OCI-LY1 (cell line): ENCODE data around the gene ASCC1.

Experiments
- H2AFZ ChIP-seq: fragments of 200-600 bp; sonication (generic), shearing (Covaris generic); 2 replicates; pipeline ENCODE4 v1.6.0; 2014; ENCODE audit warnings: antibody characterized with exemption, mild to moderate bottlenecking, low read length
- H3F3A ChIP-seq: fragments of 200-600 bp; sonication (generic), shearing (Covaris generic); 2 replicates; pipeline ENCODE4 v1.6.0; 2014; ENCODE audit warnings: mild to moderate bottlenecking, antibody characterized with exemption, low read length, moderate library complexity; ENCODE audit not compliant: insufficient read depth
- H3K27ac ChIP-seq: fragments of 200-600 bp; sonication (generic); 2 replicates; pipeline ENCODE4 v1.5.1; 2014; ENCODE audit warnings: low read length, mixed run types, mild to moderate bottlenecking, low read depth; ENCODE audit not compliant: poor library complexity, severe bottlenecking
- H3K27me3 ChIP-seq: fragments of 200-600 bp; sonication (generic); 2 replicates; pipeline ENCODE4 v1.6.0; 2014; ENCODE audit warnings: antibody characterized with exemption, mild to moderate bottlenecking, low read length, moderate library complexity; ENCODE audit not compliant: insufficient read depth
- H3K36me3 ChIP-seq: fragments of 200-600 bp; sonication (generic); 2 replicates; pipeline ENCODE4 v1.6.1; 2014; ENCODE audit warnings: mild to moderate bottlenecking, antibody characterized with exemption, low read length, moderate library complexity, mixed read lengths; ENCODE audit not compliant: insufficient read depth
- H3K4me1 ChIP-seq: fragments of 200-600 bp; sonication (generic); 2 replicates; pipeline ENCODE4 v1.5.1; 2014; ENCODE audit warnings: mild to moderate bottlenecking, low read length, moderate library complexity; ENCODE audit not compliant: insufficient read depth, severe bottlenecking
- H3K4me2 ChIP-seq: fragments of 200-600 bp; sonication (generic), shearing (Covaris generic); 2 replicates; pipeline ENCODE4 v1.6.1; 2014; ENCODE audit warnings: low read length
- H3K4me3 ChIP-seq: fragments of 200-600 bp; sonication (generic); 2 replicates; pipeline ENCODE4 v1.5.1; 2014; ENCODE audit warnings: low read length, low read depth, mild to moderate bottlenecking, mixed read lengths; ENCODE audit not compliant: poor library complexity, severe bottlenecking
- H3K79me2 ChIP-seq: fragments of 200-600 bp; shearing (Covaris generic); 2 replicates; pipeline ENCODE4 v1.6.1; 2016; ENCODE audit warnings: mixed run types, low read length, mixed read lengths; ENCODE audit not compliant: insufficient read depth
- H3K9ac ChIP-seq: fragments of 200-600 bp; sonication (generic), shearing (Covaris generic); 2 replicates; pipeline ENCODE4 v1.6.1; 2014; ENCODE audit warnings: mild to moderate bottlenecking, low read length, mixed read lengths
- H3K9me2 ChIP-seq: fragments of 200-600 bp; sonication (generic), shearing (Covaris generic); 2 replicates; pipeline ENCODE4 v1.6.1; 2014; ENCODE audit warnings: low read depth, mild to moderate bottlenecking, low read length, mixed read lengths
- H3K9me3 ChIP-seq: fragments of 200-600 bp; shearing (Covaris generic); 2 replicates; pipeline ENCODE4 v1.6.1; 2014; ENCODE audit warnings: low read length, mixed read lengths
- H4K20me1 ChIP-seq: fragments of 200-600 bp; sonication (generic), shearing (Covaris generic); 2 replicates; pipeline ENCODE4 v1.6.0; 2016; ENCODE audit warnings: mild to moderate bottlenecking, low read length; ENCODE audit not compliant: insufficient read depth
- EZH2 ChIP-seq: fragments of 200-600 bp; sonication (generic), shearing (Covaris generic); IDR thresholded peaks from 2 replicates; pipeline ENCODE4 v1.8.0; 2017; ENCODE audit warnings: borderline replicate concordance, mixed run types, mild to moderate bottlenecking, antibody characterized with exemption, low read length, moderate library complexity, mixed read lengths
- TF ChIP-seq, protein P1 (sequence below): fragments of 200-600 bp; sonication (generic), shearing (Covaris generic); IDR thresholded peaks from 2 replicates; pipeline ENCODE4 v1.5.1; 2017; ENCODE audit warnings: mild to moderate bottlenecking, antibody characterized with exemption, low read length, moderate library complexity, mixed read lengths

The ASCC1 gene

DNA sequence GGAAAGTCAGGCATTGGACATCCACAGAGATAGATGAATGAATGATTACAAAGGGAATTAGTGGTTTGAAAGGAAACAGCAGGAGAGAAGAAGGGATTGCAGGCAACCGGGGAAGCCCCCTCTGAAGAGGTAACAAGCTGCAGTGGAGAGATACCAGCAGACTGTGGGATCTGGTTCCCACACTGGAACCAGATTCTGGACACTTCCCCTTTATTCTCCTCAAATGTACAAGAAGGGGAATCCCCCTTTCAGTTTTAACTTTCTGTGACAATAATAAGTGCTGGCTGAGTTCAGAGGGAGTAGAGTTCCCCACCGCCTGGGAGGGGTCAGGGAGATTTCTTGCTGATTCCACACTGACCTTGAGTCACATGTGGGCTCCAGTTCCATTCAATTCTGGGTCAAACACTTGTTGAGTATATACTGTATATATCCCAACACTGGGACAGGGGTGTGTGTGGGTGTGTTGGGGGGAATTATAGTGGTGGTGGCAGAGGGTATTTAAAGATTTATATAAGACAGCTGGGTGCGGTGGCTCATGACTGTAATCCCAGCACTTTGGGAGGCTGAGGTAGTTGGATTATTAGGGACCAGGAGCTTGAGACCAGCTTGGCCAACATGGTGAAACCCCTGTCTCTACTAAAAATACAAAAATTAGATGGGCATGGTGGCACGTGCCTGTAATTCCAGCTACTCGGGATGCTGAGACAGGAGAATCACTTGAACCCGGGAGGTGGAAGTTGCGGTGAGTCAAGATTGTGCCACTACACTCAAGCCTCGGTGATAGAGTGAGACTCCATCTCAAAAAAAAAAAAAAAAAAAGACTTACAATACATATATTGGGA, 41.2 kb upstream of the ASCC1 start:
- Histone ChIP-seq H3K4me3 (no peak overlapping the region), H3K9me3 (no peaks in the 10 kb centered on the region), H3K36me3 (no peaks in the 10 kb centered on the region), H3K27me3 (no peaks in the 10 kb centered on the region), H3K9me2 (no peaks in the 10 kb centered on the region), H3K4me1 (peaks cover 69% of the 10 kb centered on the region), H3K27ac (peak overlapping the region; percentile 44), H3K4me2 (no peak overlapping the region), H2AFZ (no peak overlapping the region), H3K79me2 (no peaks in the 10 kb centered on the region), H3K9ac (no peak overlapping the region), H3F3A (no peaks in the 10 kb centered on the region), H4K20me1 (no peaks in the 10 kb centered on the region)
- TF ChIP-seq, protein P1, sequence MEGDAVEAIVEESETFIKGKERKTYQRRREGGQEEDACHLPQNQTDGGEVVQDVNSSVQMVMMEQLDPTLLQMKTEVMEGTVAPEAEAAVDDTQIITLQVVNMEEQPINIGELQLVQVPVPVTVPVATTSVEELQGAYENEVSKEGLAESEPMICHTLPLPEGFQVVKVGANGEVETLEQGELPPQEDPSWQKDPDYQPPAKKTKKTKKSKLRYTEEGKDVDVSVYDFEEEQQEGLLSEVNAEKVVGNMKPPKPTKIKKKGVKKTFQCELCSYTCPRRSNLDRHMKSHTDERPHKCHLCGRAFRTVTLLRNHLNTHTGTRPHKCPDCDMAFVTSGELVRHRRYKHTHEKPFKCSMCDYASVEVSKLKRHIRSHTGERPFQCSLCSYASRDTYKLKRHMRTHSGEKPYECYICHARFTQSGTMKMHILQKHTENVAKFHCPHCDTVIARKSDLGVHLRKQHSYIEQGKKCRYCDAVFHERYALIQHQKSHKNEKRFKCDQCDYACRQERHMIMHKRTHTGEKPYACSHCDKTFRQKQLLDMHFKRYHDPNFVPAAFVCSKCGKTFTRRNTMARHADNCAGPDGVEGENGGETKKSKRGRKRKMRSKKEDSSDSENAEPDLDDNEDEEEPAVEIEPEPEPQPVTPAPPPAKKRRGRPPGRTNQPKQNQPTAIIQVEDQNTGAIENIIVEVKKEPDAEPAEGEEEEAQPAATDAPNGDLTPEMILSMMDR: no peak
- TF ChIP-seq EZH2: no peak

DNA sequence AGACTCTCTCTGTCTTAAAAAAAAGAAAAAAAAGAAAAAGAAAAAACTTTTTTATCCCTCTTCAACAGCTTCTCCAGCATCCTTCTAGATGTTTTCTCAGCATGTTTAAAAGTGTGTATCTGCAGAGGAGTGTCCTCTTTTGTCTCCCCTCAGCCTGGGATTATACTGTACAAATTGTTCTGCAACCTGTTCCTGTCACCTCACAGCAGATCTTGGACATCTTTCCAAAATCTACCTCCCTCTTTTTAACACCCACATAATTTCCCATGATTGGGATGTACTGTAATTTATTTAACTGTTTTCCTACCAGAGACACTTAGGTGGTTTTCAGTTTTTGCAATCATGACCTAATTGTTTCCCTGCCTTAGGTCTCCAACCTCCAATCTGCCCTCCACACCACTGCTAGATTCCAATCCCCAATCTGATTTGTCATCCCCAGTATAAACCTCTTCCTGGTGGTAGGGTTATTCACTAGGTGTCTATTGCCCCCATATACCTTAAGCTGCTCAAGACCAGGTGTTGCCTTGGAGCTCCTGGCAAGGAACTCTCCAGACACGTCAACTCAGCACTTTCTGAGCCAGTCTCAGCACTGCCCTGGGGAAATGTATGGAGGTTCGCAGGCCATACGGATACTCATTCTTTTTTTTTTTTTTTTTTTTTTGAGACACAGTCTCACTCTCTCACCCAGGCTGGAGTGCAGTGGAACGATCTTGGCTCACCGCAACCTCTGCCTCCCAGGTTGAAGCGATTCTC, 40.1 kb upstream of the ASCC1 start:
- TF ChIP-seq, protein P1: no peak
- TF ChIP-seq EZH2: no peak
- peaks cover 58% of the 10 kb centered on the region for H3K4me1 ChIP-seq
- no peaks in the 10 kb centered on the region for H3K79me2 ChIP-seq
- H3K27me3 ChIP-seq: no peaks in the 10 kb centered on the region
- no peaks in the 10 kb centered on the region for H3F3A ChIP-seq
- H3K9me3 ChIP-seq: no peaks in the 10 kb centered on the region
- H3K36me3 ChIP-seq: no peaks in the 10 kb centered on the region
- no peak overlapping the region for H3K4me2 ChIP-seq
- no peak overlapping the region for H3K4me3 ChIP-seq
- no peaks in the 10 kb centered on the region for H3K9me2 ChIP-seq
- H3K9ac ChIP-seq: no peak overlapping the region
- peak overlapping the region; percentile 82 for H3K27ac ChIP-seq
- no peak overlapping the region for H2AFZ ChIP-seq
- H4K20me1 ChIP-seq: no peaks in the 10 kb centered on the region

DNA sequence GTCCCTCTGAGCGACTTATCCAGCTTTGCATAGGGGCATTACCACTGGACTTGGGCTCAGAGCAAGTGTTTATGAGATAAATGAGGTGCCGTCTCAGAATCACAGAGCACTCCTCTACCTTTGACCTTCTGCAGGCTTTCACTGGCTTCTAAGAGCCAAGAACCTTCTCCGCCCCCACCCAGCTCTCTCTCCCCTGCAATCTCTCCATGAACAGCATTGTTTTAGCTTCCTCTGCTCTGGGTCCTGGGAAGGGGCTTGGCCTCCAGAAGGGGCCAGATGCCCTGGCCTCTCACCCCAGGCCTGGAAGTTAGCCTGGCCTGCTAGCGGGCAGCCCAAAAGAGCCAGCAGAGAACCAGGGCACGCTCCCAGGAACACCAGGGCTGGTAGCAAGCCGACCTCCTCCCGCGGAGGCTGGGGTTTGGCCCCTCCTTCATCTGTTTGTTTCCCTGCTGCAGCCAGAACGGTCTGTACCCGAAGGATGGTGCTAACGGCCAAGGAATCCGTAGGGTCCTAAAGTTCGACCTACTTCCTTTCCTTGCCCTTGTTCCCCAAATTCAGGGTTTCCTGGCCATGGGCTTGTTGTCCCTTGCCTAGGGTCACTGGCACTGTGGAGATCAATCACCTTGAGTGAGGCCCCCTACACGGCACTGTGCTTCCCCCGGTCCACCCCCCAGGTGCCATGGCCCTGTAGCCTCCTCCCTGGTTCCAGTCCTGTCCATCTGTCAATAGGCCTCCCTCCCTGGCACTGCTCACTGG, 38.9 kb upstream of the ASCC1 start:
- Histone ChIP-seq H3K4me2 (peak overlapping the region; percentile 30; the same call in 1 of the 2 replicates), H3K4me3 (no peak overlapping the region)

More for the DNA sequence above, 38.9 kb upstream of the ASCC1 start:
- Histone ChIP-seq H3K79me2 (no peaks in the 10 kb centered on the region), H3K36me3 (no peaks in the 10 kb centered on the region), H3K9me2 (no peaks in the 10 kb centered on the region), H3K9ac (peak overlapping the region; percentile 48; the same call in 1 of the 2 replicates), H3K27ac (peak overlapping the region; percentile 82), H4K20me1 (no peaks in the 10 kb centered on the region), H2AFZ (no peak overlapping the region), H3K27me3 (no peaks in the 10 kb centered on the region), H3F3A (no peaks in the 10 kb centered on the region), H3K4me1 (peaks cover 46% of the 10 kb centered on the region), H3K9me3 (no peaks in the 10 kb centered on the region)
- no peak for TF ChIP-seq EZH2
- TF ChIP-seq, protein P1: no peak
